Esophagus (tissue), 2 donors: Measurements from ENCODE around the gene NPTX2. TPM values are rescaled to one million over a fixed set of nuclear protein-coding genes. Genes with fewer than 3 reads are reported as not detected.

Experiments used
- H3K27ac ChIP-seq, 2 donors: one replicate each; pipeline ENCODE4 v1.5.1; 2013; ENCODE audit warnings: low read depth in 2 of 2, mild to moderate bottlenecking in 2 of 2, inconsistent platforms in 1 of 2, low read length in 1 of 2, moderate library complexity in 1 of 2
- H3K27me3 ChIP-seq, 2 donors: one replicate each; pipeline ENCODE4 v1.6.1; 2013; ENCODE audit warnings: low read length in 2 of 2, control low read depth in 1 of 2, mild to moderate bottlenecking in 1 of 2; ENCODE audit not compliant: insufficient read depth in 2 of 2, control insufficient read depth in 1 of 2
- H3K36me3 ChIP-seq, 2 donors: one replicate each; pipeline ENCODE4 v1.6.1; 2013; ENCODE audit warnings: low read length in 1 of 2; ENCODE audit not compliant: control insufficient read depth in 2 of 2, insufficient read depth in 2 of 2
- H3K4me1 ChIP-seq, 2 donors: one replicate each; pipeline ENCODE4 v1.6.1; 2013; ENCODE audit warnings: low read length in 1 of 2; ENCODE audit not compliant: control insufficient read depth in 2 of 2, insufficient read depth in 2 of 2
- H3K4me3 ChIP-seq, 2 donors: one replicate each; pipeline ENCODE4 v1.5.1; 2013; ENCODE audit warnings: low read length in 2 of 2, mild to moderate bottlenecking in 2 of 2, low read depth in 1 of 2, moderate library complexity in 1 of 2
- H3K9me3 ChIP-seq, 2 donors: one replicate each; pipeline ENCODE4 v1.6.1; 2013; ENCODE audit warnings: mild to moderate bottlenecking in 2 of 2, low read depth in 1 of 2, low read length in 1 of 2, moderate library complexity in 1 of 2; ENCODE audit not compliant: control insufficient read depth in 2 of 2, insufficient read depth in 1 of 2
- WGBS, 2 donors: extraction: QIAGEN DNeasy Blood & Tissue Kit; methylation state at CpG; one replicate each; pipeline ENCODE4 v1.1.7; 2013; 5-methylcytosine and 5-hydroxymethylcytosine counted together
- polyA plus RNA-seq, 2 donors: library from polyadenylated mRNA; stranded (reverse); fragments of 200-250 nt; gene quantifications; one replicate each; pipeline ENCODE4 v1.2.3, GENCODE V29; 2013
- donor health status: healthy with polysubstance abuse.
- donor health status: Bipolar disorder and iron deficiency.

NPTX2 gene
- polyA plus RNA-seq, 2 donors, result 0.55 to 1.6 TPM

- 78 to 93% methylated on average over 3 of the region's 3 CpGs for WGBS, 2 donors
- no peak overlapping the region for H3K27ac ChIP-seq
Observed at GRCh38 chr7:98661607-98662006, 44.5 kb downstream of the NPTX2 start.

GRCh38 chr7:98662289-98662688 lies 45.2 kb downstream of the NPTX2 start:
- peaks cover 5 to 16% of the 10 kb centered on the region in 2 donors for H3K9me3 ChIP-seq
- H3K36me3 ChIP-seq, result no peaks in the 10 kb centered on the region
- no peaks in the 10 kb centered on the region for H3K27me3 ChIP-seq
- H3K4me1 ChIP-seq, result no peaks in the 10 kb centered on the region
- 79 to 87% methylated on average over 4 of the region's 4 CpGs for WGBS, 2 donors
- no peak overlapping the region for H3K27ac ChIP-seq
- H3K4me3 ChIP-seq, result no peak overlapping the region

More at GRCh38 chr7:98661607-98662006, 44.5 kb downstream of the NPTX2 start:
- Histone ChIP-seq H3K4me3 (no peak overlapping the region), H3K36me3 (no peaks in the 10 kb centered on the region), H3K9me3 (peaks cover 5 to 16% of the 10 kb centered on the region in 2 donors), H3K4me1 (no peaks in the 10 kb centered on the region), H3K27me3 (no peaks in the 10 kb centered on the region)

GRCh38 chr7:98664882-98665281 lies 47.8 kb downstream of the NPTX2 start:
- Histone ChIP-seq H3K4me1 (no peaks in the 10 kb centered on the region), H3K36me3 (no peaks in the 10 kb centered on the region), H3K9me3 (peaks cover 5 to 16% of the 10 kb centered on the region in 2 donors), H3K27me3 (no peaks in the 10 kb centered on the region), H3K27ac (no peak overlapping the region), H3K4me3 (no peak overlapping the region)
- WGBS, 2 donors, result 71 to 80% methylated on average over 6 of the region's 6 CpGs

- WGBS, 2 donors, result 27 to 37% methylated on average over 11 of the region's 11 CpGs
- H3K4me1 ChIP-seq, result no peaks in the 10 kb centered on the region
- no peak overlapping the region for H3K27ac ChIP-seq
- no peak overlapping the region for H3K4me3 ChIP-seq
- H3K27me3 ChIP-seq, result no peaks in the 10 kb centered on the region
- peaks cover 0 to 18% of the 10 kb centered on the region in 2 donors for H3K9me3 ChIP-seq
- H3K36me3 ChIP-seq, result no peaks in the 10 kb centered on the region
Observed at GRCh38 chr7:98668255-98668654, 51.2 kb downstream of the NPTX2 start.

DNA sequence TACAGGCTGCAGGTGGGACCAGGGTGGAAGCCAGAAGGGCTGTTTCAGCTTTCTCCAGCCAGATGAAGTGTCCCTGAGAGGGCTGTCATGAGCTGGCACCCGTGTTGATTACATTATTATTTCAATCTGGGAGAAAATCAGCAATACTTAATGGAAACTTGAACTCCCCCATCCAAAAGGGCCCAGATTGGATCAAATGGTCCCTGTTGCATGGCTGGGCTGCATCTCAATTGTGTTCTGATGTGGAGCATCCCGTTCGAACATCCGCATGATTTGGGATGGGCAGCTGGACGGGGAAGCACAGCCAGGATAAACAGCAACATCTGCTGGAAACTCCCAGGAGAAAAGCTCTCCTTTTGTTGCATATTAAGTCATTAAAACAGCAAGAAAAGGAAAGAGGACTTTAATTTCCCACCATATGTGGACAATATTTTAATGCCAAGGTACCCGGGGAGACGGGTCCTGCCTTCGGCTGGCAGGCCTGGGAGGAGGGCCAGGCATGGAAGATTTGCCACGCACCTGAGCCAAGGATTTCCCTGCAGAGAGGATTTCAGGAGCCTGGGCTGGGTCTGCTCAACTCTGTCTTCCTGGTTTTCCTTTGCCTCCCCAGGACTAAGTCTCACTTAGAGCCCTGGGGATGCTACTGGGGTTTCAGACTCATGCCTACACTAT lies 52.4 kb downstream of the NPTX2 start:
- WGBS, 2 donors, result 53 to 62% methylated on average over 9 of the region's 9 CpGs
- no peaks in the 10 kb centered on the region for H3K36me3 ChIP-seq
- H3K4me3 ChIP-seq, result no peak overlapping the region
- no peaks in the 10 kb centered on the region for H3K27me3 ChIP-seq
- H3K4me1 ChIP-seq, result no peaks in the 10 kb centered on the region
- peaks cover 0 to 11% of the 10 kb centered on the region in 2 donors for H3K9me3 ChIP-seq
- no peak overlapping the region for H3K27ac ChIP-seq

DNA sequence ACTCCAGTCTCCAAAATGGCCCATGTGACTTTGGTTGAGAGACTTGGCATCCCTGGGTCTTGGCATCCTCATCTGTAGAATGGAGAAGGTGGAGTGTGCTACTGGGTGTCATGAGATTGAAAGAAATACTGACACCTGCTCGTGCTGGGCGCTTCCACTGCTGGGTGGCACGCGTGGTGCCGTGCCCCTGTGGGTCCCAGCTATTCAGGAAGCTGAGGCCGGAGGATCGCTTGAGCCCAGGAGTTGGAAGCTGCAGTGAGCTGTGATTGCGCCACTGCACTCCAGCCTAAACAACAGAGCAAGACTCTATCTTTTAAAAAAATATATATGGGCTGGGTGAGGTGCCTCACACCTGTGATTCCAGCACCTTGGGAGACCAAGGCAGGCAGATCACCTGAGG lies 53.1 kb downstream of the NPTX2 start:
- Histone ChIP-seq H3K36me3 (no peaks in the 10 kb centered on the region), H3K4me3 (no peak overlapping the region), H3K9me3 (peaks cover 0 to 9% of the 10 kb centered on the region in 2 donors), H3K27ac (no peak overlapping the region), H3K27me3 (no peaks in the 10 kb centered on the region), H3K4me1 (no peaks in the 10 kb centered on the region)
- 87 to 93% methylated on average over 8 of the region's 8 CpGs for WGBS, 2 donors

DNA sequence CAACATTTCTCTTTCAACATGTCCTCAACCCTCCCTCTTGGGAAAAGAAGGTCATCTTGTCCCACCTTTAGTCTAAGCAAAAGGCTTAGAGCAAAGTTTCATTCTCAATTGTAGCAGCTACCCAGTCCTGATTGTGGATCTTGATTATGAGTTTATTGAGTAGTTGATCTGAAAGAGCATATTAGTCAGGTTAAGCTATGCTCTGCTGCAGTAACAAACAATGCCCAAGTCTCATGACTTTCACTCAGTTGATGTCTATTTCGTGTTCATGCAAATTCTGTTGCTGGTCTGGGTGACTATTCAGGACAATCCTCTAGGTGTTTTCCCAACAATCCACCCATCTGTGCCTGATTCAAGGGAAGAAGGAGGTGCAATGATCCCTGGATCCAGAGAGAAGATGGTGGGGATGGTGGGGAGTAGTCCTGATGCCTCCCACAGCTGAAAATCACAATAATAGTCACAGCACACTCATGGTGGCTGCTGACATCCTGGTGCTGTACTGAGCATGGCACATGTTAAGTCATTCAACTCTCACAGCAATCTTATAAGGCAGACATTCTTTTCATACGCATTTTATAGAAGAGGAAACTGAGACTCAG lies 54.7 kb downstream of the NPTX2 start:
- Histone ChIP-seq H3K4me1 (no peaks in the 10 kb centered on the region), H3K27ac (no peak overlapping the region), H3K4me3 (no peak overlapping the region), H3K27me3 (no peaks in the 10 kb centered on the region), H3K36me3 (no peaks in the 10 kb centered on the region), H3K9me3 (peaks cover 0 to 9% of the 10 kb centered on the region in 2 donors)
- 49 to 72% methylated on average over 2 of the region's 2 CpGs for WGBS, 2 donors

DNA sequence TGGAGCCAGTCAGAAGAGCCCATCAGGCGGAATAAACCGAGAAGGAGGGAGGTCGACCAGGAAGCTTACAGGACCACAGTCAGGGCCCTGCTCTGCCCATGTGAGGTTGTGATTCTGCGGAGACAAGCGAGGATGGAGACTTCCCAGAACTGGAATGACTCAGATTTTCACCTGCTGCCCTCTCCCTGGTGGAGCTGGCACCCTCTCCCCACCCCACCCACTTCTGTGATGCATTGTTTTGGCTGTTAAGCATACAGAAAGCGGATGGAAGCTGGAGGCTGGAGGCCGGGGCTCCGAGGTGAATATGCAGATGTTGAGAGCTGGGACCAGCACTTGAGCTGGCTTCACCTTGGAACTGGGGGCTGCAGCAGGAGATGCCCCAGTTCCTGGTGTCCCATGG lies 57.4 kb downstream of the NPTX2 start:
- H3K36me3 ChIP-seq, result no peaks in the 10 kb centered on the region
- WGBS, 2 donors, result 68 to 74% methylated on average over 8 of the region's 8 CpGs
- H3K27me3 ChIP-seq, result no peaks in the 10 kb centered on the region
- no peaks in the 10 kb centered on the region for H3K4me1 ChIP-seq
- peaks cover 0 to 17% of the 10 kb centered on the region in 2 donors for H3K9me3 ChIP-seq
- no peak overlapping the region for H3K27ac ChIP-seq
- no peak overlapping the region for H3K4me3 ChIP-seq

- H3K4me1 ChIP-seq, result no peaks in the 10 kb centered on the region
- no peak overlapping the region for H3K4me3 ChIP-seq
- no peaks in the 10 kb centered on the region for H3K27me3 ChIP-seq
- WGBS, 2 donors, result 66 to 69% methylated on average over 9 of the region's 9 CpGs
- no peak overlapping the region for H3K27ac ChIP-seq
- peaks cover 0 to 17% of the 10 kb centered on the region in 2 donors for H3K9me3 ChIP-seq
- no peaks in the 10 kb centered on the region for H3K36me3 ChIP-seq
Observed at GRCh38 chr7:98674881-98675280, 57.8 kb downstream of the NPTX2 start.

GRCh38 chr7:98678215-98678614 lies 61.1 kb downstream of the NPTX2 start:
- Histone ChIP-seq H3K27ac (no peak overlapping the region), H3K4me3 (no peak overlapping the region), H3K36me3 (no peaks in the 10 kb centered on the region), H3K27me3 (no peaks in the 10 kb centered on the region), H3K4me1 (no peaks in the 10 kb centered on the region), H3K9me3 (peaks cover 0 to 8% of the 10 kb centered on the region in 2 donors)
- 95 to 97% methylated on average over 7 of the region's 7 CpGs for WGBS, 2 donors
